ENCODE data around the gene VTI1A.

GRCh38 chr10:112767156-112767555 is 320.1 kb downstream of the VTI1A start:
- TF ChIP-seq CREB1 (CRISPR knock-in tag; IDR thresholded peaks at IDR 0.05; ENCODE audit: low read depth) (no peak), POLR2AphosphoS5 (IDR thresholded peaks at IDR 0.05; ENCODE audit: low read depth) (no peak), REST (IDR thresholded peaks at IDR 0.05; ENCODE audit: unreplicated experiment) (no peak), EZH2phosphoT487 (IDR thresholded peaks at IDR 0.05; ENCODE audit: unreplicated experiment) (no peak), EZH2 (IDR thresholded peaks at IDR 0.05; ENCODE audit: low read depth, unreplicated experiment) (no peak), JUNB (IDR thresholded peaks at IDR 0.05; ENCODE audit: unreplicated experiment) (no peak), ZNF114 (CRISPR knock-in tag; IDR thresholded peaks at IDR 0.05) (no peak)
- TF ChIP-seq, protein P1, sequence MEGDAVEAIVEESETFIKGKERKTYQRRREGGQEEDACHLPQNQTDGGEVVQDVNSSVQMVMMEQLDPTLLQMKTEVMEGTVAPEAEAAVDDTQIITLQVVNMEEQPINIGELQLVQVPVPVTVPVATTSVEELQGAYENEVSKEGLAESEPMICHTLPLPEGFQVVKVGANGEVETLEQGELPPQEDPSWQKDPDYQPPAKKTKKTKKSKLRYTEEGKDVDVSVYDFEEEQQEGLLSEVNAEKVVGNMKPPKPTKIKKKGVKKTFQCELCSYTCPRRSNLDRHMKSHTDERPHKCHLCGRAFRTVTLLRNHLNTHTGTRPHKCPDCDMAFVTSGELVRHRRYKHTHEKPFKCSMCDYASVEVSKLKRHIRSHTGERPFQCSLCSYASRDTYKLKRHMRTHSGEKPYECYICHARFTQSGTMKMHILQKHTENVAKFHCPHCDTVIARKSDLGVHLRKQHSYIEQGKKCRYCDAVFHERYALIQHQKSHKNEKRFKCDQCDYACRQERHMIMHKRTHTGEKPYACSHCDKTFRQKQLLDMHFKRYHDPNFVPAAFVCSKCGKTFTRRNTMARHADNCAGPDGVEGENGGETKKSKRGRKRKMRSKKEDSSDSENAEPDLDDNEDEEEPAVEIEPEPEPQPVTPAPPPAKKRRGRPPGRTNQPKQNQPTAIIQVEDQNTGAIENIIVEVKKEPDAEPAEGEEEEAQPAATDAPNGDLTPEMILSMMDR (conservative IDR thresholded peaks at IDR 0.05; ENCODE audit: low read depth in 2 of 2): no peak
- TF ChIP-seq, protein P2, sequence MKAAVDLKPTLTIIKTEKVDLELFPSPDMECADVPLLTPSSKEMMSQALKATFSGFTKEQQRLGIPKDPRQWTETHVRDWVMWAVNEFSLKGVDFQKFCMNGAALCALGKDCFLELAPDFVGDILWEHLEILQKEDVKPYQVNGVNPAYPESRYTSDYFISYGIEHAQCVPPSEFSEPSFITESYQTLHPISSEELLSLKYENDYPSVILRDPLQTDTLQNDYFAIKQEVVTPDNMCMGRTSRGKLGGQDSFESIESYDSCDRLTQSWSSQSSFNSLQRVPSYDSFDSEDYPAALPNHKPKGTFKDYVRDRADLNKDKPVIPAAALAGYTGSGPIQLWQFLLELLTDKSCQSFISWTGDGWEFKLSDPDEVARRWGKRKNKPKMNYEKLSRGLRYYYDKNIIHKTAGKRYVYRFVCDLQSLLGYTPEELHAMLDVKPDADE (IDR thresholded peaks at IDR 0.05): no peak
